ENCODE measurements around the gene POP5.

DNA sequence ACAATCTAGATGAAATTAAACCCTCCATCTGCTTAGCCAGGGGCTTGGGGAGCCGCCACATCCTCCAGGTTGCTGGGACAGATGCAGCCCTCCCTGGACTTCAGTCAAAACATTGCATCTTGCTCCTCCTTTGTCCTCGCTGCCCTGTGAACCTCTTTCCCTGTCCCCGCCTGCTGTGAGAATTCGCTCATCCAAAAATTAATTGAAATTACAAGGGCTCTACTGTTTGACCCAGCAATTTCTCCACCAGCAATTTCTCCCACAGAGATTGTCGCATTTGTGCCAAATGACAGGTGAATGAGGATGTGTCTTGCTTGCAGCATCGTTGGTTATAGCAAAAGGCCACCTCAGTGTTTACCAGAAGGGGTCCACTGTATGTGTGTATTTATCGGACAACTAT, 5.0 kb upstream of the POP5 start:
- TF ChIP-seq CTCF (IDR thresholded peaks at IDR 0.05) (no peak), POLR2A (IDR thresholded peaks at IDR 0.05) (no peak)
